PC-3 (cell line): ENCODE data around the gene FIBCD1. TPM values are rescaled to one million over a fixed set of nuclear protein-coding genes. Genes with fewer than 3 reads are reported as not detected.

Experiments
- ATAC-seq: fragments of 200-7000 bp; cut with Tn5 transposase; 2 replicates; pipeline ENCODE4 v1.9.1; 2020; ENCODE audit warnings: mild to moderate bottlenecking, moderate library complexity
- BruUV-seq: library from RNA; stranded (reverse); fragments of 400-500 nt; replicated peaks from 2 replicates; lab custom pipeline; 2021; lab: Mats Ljungman, UMichigan
- CTCF ChIA-PET: fragments of 300-600 bp; sonication (Branson Sonifier 250); formaldehyde crosslinking; loops from one replicate; lab custom pipeline; 2022; ENCODE audit warnings: antibody characterized with exemption; lab: Charles Lee
- POLR2A ChIA-PET: fragments of 300-600 bp; sonication (Branson Sonifier 250); formaldehyde crosslinking; loops from one replicate; lab custom pipeline; 2022; ENCODE audit warnings: antibody characterized with exemption; ENCODE audit not compliant: unreplicated experiment; lab: Charles Lee
- DNase-seq: peaks from one replicate; pipeline ENCODE4 v3.0.0-alpha.2; 2015
- H2AFZ ChIP-seq: fragments of 300-600 bp; sonication (generic); 2 replicates; pipeline ENCODE4 v1.6.0; 2016; ENCODE audit warnings: antibody characterized with exemption, low read length
- H3F3A ChIP-seq: fragments of 300-600 bp; sonication (generic); one replicate; pipeline ENCODE4 v1.6.0; 2017; ENCODE audit warnings: antibody characterized with exemption, low read length, control low read depth, mild to moderate bottlenecking; ENCODE audit not compliant: unreplicated experiment
- H3K27ac ChIP-seq: fragments of 300-600 bp; sonication (generic); 2 replicates; pipeline ENCODE4 v1.5.1; 2016; ENCODE audit warnings: mild to moderate bottlenecking, low read length
- H3K27me3 ChIP-seq: fragments of 300-600 bp; sonication (generic); 2 replicates; pipeline ENCODE4 v1.6.1; 2016; ENCODE audit warnings: low read length, mixed read lengths
- H3K36me3 ChIP-seq: fragments of 300-600 bp; sonication (generic); 2 replicates; pipeline ENCODE4 v1.6.1; 2016; ENCODE audit warnings: low read depth, mixed run types, low read length, mixed read lengths
- H3K4me1 ChIP-seq: fragments of 300-600 bp; sonication (generic); 2 replicates; pipeline ENCODE4 v1.5.1; 2016; ENCODE audit warnings: low read length; ENCODE audit not compliant: insufficient read depth
- H3K4me2 ChIP-seq: fragments of 300-600 bp; sonication (generic); 2 replicates; pipeline ENCODE4 v1.6.0; 2016; ENCODE audit warnings: low read length
- H3K4me3 ChIP-seq: fragments of 300-600 bp; sonication (generic); 2 replicates; pipeline ENCODE4 v1.5.1; 2016; ENCODE audit warnings: mild to moderate bottlenecking, low read length, mixed read lengths
- H3K79me2 ChIP-seq: fragments of 300-600 bp; sonication (generic); 2 replicates; pipeline ENCODE4 v1.6.1; 2017; ENCODE audit warnings: low read length, mixed read lengths
- H3K9ac ChIP-seq: fragments of 300-600 bp; sonication (generic); 2 replicates; pipeline ENCODE4 v1.6.0; 2016; ENCODE audit warnings: mild to moderate bottlenecking, low read length
- H3K9me2 ChIP-seq: fragments of 300-600 bp; sonication (generic); replicated peaks from 2 replicates; pipeline ENCODE4 v1.6.1; 2016; ENCODE audit warnings: mixed run types, low read length, mixed read lengths
- H3K9me3 ChIP-seq: fragments of 300-600 bp; sonication (generic); 2 replicates; pipeline ENCODE4 v1.6.1; 2016; ENCODE audit warnings: low read length, mixed read lengths
- H4K20me1 ChIP-seq: fragments of 300-600 bp; sonication (generic); 2 replicates; pipeline ENCODE4 v1.6.1; 2016; ENCODE audit warnings: low read length, mixed read lengths
- EZH2 ChIP-seq: fragments of 300-600 bp; sonication (generic); IDR thresholded peaks from one replicate; pipeline ENCODE4 v1.6.1; 2017; ENCODE audit warnings: antibody characterized with exemption, mild to moderate bottlenecking, low read length; ENCODE audit not compliant: unreplicated experiment
- EZH2phosphoT487 ChIP-seq: fragments of 300-600 bp; sonication (generic); IDR thresholded peaks from 2 replicates; pipeline ENCODE4 v1.6.1; 2018; ENCODE audit warnings: mild to moderate bottlenecking, antibody characterized with exemption, low read length, borderline replicate concordance
- intact Hi-C: fragments of 100-400 bp; cut with micrococcal nuclease; formaldehyde crosslinking; loops from 2 replicates; pipeline ENCODE4 v1.9.0; 2023
- total RNA-seq: library from RNA; depleted of rRNA; stranded (reverse); fragments of >200 nt; gene quantifications from 2 replicates; pipeline ENCODE4 v1.2.3, GENCODE V29; 2014
- TF ChIP-seq, protein P1 (sequence below): fragments of 300-600 bp; sonication (generic); conservative IDR thresholded peaks from 2 replicates; pipeline ENCODE4 v1.5.1; 2017; ENCODE audit warnings: antibody characterized with exemption, low read depth, mild to moderate bottlenecking, low read length

Gene FIBCD1
- total RNA-seq, 1 experiment from 2014 or later, result 8.9 TPM

DNA sequence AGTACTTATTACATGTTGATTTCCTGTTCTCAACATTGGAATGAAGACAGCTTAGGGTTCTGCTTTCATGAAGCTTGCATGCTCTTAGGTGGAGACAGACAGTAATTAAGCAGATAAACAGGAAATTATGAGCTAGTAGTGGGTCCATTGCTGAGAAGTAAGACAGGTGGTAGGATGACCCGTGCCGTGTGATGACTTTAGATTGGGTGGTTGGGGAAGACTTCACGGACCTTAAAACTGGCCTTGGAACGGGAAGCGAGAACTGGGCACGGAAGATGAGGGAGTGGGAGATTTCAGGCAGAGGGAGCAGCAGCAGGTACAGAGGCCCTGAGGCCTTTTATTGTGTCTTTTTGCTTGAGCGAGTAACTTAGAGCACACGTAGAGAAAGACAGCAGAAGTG lies 76.8 kb downstream of the FIBCD1 start:
- no peak for ATAC-seq
- Histone ChIP-seq H3K79me2 (peaks cover 4% of the 10 kb centered on the region; the same call in 1 of the 2 replicates), H3K9me2 (no peaks in the 10 kb centered on the region), H2AFZ (no peak overlapping the region), H3K4me1 (no peaks in the 10 kb centered on the region; the same call in 1 of the 2 replicates), H4K20me1 (no peaks in the 10 kb centered on the region), H3K27me3 (no peaks in the 10 kb centered on the region), H3K9ac (no peak overlapping the region), H3K4me2 (no peak overlapping the region), H3K27ac (no peak overlapping the region), H3F3A (no peaks in the 10 kb centered on the region), H3K9me3 (no peaks in the 10 kb centered on the region), H3K4me3 (no peak overlapping the region), H3K36me3 (no peaks in the 10 kb centered on the region; the same call in 1 of the 2 replicates)
- TF ChIP-seq EZH2 (no peak), EZH2phosphoT487 (no peak)
- TF ChIP-seq, protein P1, sequence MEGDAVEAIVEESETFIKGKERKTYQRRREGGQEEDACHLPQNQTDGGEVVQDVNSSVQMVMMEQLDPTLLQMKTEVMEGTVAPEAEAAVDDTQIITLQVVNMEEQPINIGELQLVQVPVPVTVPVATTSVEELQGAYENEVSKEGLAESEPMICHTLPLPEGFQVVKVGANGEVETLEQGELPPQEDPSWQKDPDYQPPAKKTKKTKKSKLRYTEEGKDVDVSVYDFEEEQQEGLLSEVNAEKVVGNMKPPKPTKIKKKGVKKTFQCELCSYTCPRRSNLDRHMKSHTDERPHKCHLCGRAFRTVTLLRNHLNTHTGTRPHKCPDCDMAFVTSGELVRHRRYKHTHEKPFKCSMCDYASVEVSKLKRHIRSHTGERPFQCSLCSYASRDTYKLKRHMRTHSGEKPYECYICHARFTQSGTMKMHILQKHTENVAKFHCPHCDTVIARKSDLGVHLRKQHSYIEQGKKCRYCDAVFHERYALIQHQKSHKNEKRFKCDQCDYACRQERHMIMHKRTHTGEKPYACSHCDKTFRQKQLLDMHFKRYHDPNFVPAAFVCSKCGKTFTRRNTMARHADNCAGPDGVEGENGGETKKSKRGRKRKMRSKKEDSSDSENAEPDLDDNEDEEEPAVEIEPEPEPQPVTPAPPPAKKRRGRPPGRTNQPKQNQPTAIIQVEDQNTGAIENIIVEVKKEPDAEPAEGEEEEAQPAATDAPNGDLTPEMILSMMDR, result no peak
- DNase-seq, result no peak
- ChIA-PET CTCF (no interaction called here), POLR2A (no interaction called here)
- intact Hi-C loops, result no loop called here
- BruUV-seq, result no TSS peak

DNA sequence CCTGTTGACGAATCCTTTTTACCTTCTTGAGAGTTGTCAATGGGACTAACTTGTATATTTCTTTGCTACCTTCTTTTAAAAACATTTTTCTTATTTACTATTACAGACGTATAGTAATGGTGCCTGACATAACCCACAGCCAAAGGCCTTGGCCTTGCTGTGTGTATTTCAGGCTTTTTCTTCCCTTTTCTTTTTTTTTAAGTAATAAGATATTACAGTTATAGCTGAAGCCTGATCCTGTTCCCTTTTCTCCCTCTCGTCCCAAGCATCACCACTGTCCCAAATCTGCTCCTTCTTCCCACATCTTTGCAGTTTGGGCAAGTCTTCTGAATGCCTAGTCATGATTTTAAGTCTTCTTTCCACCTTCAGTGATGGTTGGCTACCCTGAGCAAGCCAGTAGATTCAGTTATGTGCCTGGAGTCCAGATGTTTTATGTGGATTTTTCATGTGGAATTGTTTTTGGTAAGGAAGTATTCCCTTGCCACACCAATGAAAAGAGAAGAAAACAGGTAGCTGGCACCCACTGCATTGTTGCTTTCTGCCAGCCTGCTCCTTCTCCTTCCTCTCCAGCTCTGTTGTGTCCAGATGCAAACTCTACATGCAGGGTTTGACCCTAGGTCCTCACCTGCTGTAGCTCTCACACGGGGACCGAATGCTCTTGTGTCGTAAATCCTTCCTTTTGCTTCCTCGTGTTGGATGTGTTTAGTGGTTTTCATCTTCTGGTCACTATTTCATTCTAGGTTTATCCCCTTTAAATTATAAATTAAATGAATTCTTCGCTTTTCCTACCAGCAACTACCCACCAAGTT lies 77.5 kb downstream of the FIBCD1 start:
- no TSS peak for BruUV-seq
- no peak overlapping the region for H3K4me3 ChIP-seq
- ChIA-PET CTCF (no interaction called here), POLR2A (no interaction called here)
- intact Hi-C loops, result no loop called here
- no peak for ATAC-seq
- no peaks in the 10 kb centered on the region for H3K9me2 ChIP-seq
- no peak overlapping the region for H2AFZ ChIP-seq
- no peaks in the 10 kb centered on the region; the same call in 1 of the 2 replicates for H3K36me3 ChIP-seq
- H3K9me3 ChIP-seq, result no peaks in the 10 kb centered on the region
- H3F3A ChIP-seq, result no peaks in the 10 kb centered on the region
- TF ChIP-seq EZH2phosphoT487 (no peak), EZH2 (no peak)
- TF ChIP-seq, protein P1, result no peak
- H4K20me1 ChIP-seq, result no peaks in the 10 kb centered on the region
- no peak overlapping the region for H3K9ac ChIP-seq
- no peak overlapping the region for H3K27ac ChIP-seq
- H3K4me1 ChIP-seq, result no peaks in the 10 kb centered on the region; the same call in 1 of the 2 replicates
- H3K4me2 ChIP-seq, result no peak overlapping the region
- no peaks in the 10 kb centered on the region for H3K79me2 ChIP-seq
- H3K27me3 ChIP-seq, result no peaks in the 10 kb centered on the region
- DNase-seq, result no peak
